ENCODE measurements around the gene ZNF385B. TPM values are rescaled to one million over a fixed set of nuclear protein-coding genes. Genes with fewer than 3 reads are reported as not detected.

The ZNF385B gene
- total RNA-seq, 1 experiment from 2014 or later = 9.3 TPM

GRCh38 chr2:179595284-179595683 is 266.1 kb downstream of the ZNF385B start:
- H3K27me3 ChIP-seq (ENCODE audit: insufficient read depth, low read length) = no peaks in the 10 kb centered on the region
- RAD21 ChIA-PET (ENCODE audit: low non-redundant PET in 1 of 2, low total read pairs in 2 of 2, uncharacterized antibody in 2 of 2, unreplicated experiment in 2 of 2) = no interaction called here
- no TSS peak for BruUV-seq (replicated peaks)
- H3K4me3 ChIP-seq (replicated peaks in 1 of 2; ENCODE audit: low read depth in 1 of 2, low read length in 2 of 2) = no peak overlapping the region
- H3K4me2 ChIP-seq (ENCODE audit: low read length) = no peak overlapping the region
- no peak overlapping the region for H3K27ac ChIP-seq (ENCODE audit: low read depth, low read length)
- ATAC-seq = peak; percentile 76; the same call in 1 of the 2 replicates
- no peak for DNase-seq (ENCODE audit: low read depth, low spot score)
- no peak overlapping the region for H3K9ac ChIP-seq (ENCODE audit: low read length)
- H2AFZ ChIP-seq (ENCODE audit: low read depth, low read length, poor library complexity, severe bottlenecking) = no peak overlapping the region
- no peaks in the 10 kb centered on the region for H4K20me1 ChIP-seq (ENCODE audit: insufficient read depth)
- no peaks in the 10 kb centered on the region for H3K9me2 ChIP-seq (ENCODE audit: insufficient read depth)
- no peaks in the 10 kb centered on the region for H3K79me2 ChIP-seq (ENCODE audit: insufficient read depth, low read length)
- H3K4me1 ChIP-seq (ENCODE audit: control insufficient read depth in 1 of 2, insufficient read depth in 2 of 2, low read length in 2 of 2) = peaks cover 0 to 6% of the 10 kb centered on the region in 2 experiments; a peak in 1 of 4 replicates
- H3K36me3 ChIP-seq (ENCODE audit: control insufficient read depth in 1 of 2, insufficient read depth in 2 of 2, low read length in 2 of 2) = no peaks in the 10 kb centered on the region
- TF ChIP-seq ZNF274 (IDR thresholded peaks at IDR 0.05; ENCODE audit: low read depth, low read length) (no peak), ELF1 (IDR thresholded peaks at IDR 0.05; ENCODE audit: borderline replicate concordance, low read depth) (no peak), RAD21 (IDR thresholded peaks at IDR 0.05; ENCODE audit: low read depth) (0 out of 2 replicates have a peak, but pooled peaks have one; percentile 15), ATF3 (IDR thresholded peaks at IDR 0.05) (no peak), FOSL1 (IDR thresholded peaks at IDR 0.05; ENCODE audit: low read depth) (no peak), CEBPB (IDR thresholded peaks at IDR 0.05; ENCODE audit: low read depth) (no peak), REST (IDR thresholded peaks at IDR 0.05; ENCODE audit: low read depth) (no peak), JUND (IDR thresholded peaks at IDR 0.05) (no peak), POLR2AphosphoS5 (IDR thresholded peaks at IDR 0.05; ENCODE audit: low read depth, low read length) (no peak), CBX3 (IDR thresholded peaks at IDR 0.05; ENCODE audit: low read depth) (no peak), SIN3A (IDR thresholded peaks at IDR 0.05; ENCODE audit: low read depth) (no peak)
- TF ChIP-seq, protein P1, sequence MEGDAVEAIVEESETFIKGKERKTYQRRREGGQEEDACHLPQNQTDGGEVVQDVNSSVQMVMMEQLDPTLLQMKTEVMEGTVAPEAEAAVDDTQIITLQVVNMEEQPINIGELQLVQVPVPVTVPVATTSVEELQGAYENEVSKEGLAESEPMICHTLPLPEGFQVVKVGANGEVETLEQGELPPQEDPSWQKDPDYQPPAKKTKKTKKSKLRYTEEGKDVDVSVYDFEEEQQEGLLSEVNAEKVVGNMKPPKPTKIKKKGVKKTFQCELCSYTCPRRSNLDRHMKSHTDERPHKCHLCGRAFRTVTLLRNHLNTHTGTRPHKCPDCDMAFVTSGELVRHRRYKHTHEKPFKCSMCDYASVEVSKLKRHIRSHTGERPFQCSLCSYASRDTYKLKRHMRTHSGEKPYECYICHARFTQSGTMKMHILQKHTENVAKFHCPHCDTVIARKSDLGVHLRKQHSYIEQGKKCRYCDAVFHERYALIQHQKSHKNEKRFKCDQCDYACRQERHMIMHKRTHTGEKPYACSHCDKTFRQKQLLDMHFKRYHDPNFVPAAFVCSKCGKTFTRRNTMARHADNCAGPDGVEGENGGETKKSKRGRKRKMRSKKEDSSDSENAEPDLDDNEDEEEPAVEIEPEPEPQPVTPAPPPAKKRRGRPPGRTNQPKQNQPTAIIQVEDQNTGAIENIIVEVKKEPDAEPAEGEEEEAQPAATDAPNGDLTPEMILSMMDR (IDR thresholded peaks at IDR 0.05 in 2 of 3, conservative IDR thresholded peaks at IDR 0.05 in 1 of 3; ENCODE audit: borderline replicate concordance in 1 of 3, insufficient read depth in 1 of 3, low read depth in 2 of 3, low read length in 2 of 3) = 0 out of 6 replicates have a peak, but pooled peaks of 2 of the 3 experiments have one; percentile 4 to 11
- no peaks in the 10 kb centered on the region for H3K9me3 ChIP-seq (ENCODE audit: control insufficient read depth in 1 of 2, insufficient read depth in 1 of 2, low read depth in 1 of 2, low read length in 2 of 2)
- intact Hi-C loops (cut with micrococcal nuclease) = no loop called here
- POLR2A ChIA-PET = no interaction called here
- CTCF ChIA-PET = no interaction called here

All from HCT116 (cell line).